OCI-LY7 (cell line): Measurements from ENCODE around the gene FZD10. TPM values are rescaled to one million over a fixed set of nuclear protein-coding genes. Genes with fewer than 3 reads are reported as not detected.

Source experiments
- BruUV-seq: library from RNA; stranded (reverse); fragments of 400-500 nt; replicated peaks from 2 replicates; lab custom pipeline; 2021; lab: Mats Ljungman, UMichigan
- CTCF ChIA-PET: fragments of 300-600 bp; sonication (Branson Sonifier 250); formaldehyde crosslinking; loops from one replicate; lab custom pipeline; 2022; ENCODE audit warnings: antibody characterized with exemption; ENCODE audit not compliant: unreplicated experiment; lab: Charles Lee
- POLR2A ChIA-PET: fragments of 300-600 bp; sonication (Branson Sonifier 250); formaldehyde crosslinking; loops from one replicate; lab custom pipeline; 2022; ENCODE audit warnings: antibody characterized with exemption; lab: Charles Lee
- DNase-seq: peaks from one replicate; pipeline ENCODE4 v3.0.0-alpha.2; 2015; ENCODE audit warnings: low spot score
- H2AFZ ChIP-seq: fragments of 200-600 bp; sonication (generic), shearing (Covaris generic); 2 replicates; pipeline ENCODE4 v1.6.1; 2014; ENCODE audit warnings: mild to moderate bottlenecking, antibody characterized with exemption, low read length, moderate library complexity
- H3K27ac ChIP-seq: fragments of 200-600 bp; sonication (generic); 2 replicates; pipeline ENCODE4 v1.5.1; 2014; ENCODE audit warnings: mixed run types, low read depth, mild to moderate bottlenecking, moderate library complexity, low read length, inconsistent platforms; ENCODE audit not compliant: poor library complexity, severe bottlenecking
- H3K36me3 ChIP-seq: fragments of 200-600 bp; sonication (generic); 2 replicates; pipeline ENCODE4 v1.6.1; 2014; ENCODE audit warnings: mild to moderate bottlenecking, antibody characterized with exemption, low read length, moderate library complexity, mixed read lengths; ENCODE audit not compliant: insufficient read depth
- H3K4me1 ChIP-seq: fragments of 200-600 bp; sonication (generic); 2 replicates; pipeline ENCODE4 v1.5.1; 2014; ENCODE audit warnings: mild to moderate bottlenecking, low read length; ENCODE audit not compliant: insufficient read depth, poor library complexity, severe bottlenecking
- H3K4me2 ChIP-seq: fragments of 200-600 bp; sonication (generic); 2 replicates; pipeline ENCODE4 v1.6.1; 2014; ENCODE audit warnings: mild to moderate bottlenecking, low read length
- H3K4me3 ChIP-seq: fragments of 200-600 bp; sonication (generic); 2 replicates; pipeline ENCODE4 v1.5.1; 2014; ENCODE audit warnings: mild to moderate bottlenecking, low read depth, low read length; ENCODE audit not compliant: poor library complexity, severe bottlenecking
- H3K79me2 ChIP-seq: fragments of 200-600 bp; sonication (generic); 2 replicates; pipeline ENCODE4 v1.6.1; 2016; ENCODE audit warnings: low read depth, mild to moderate bottlenecking, low read length, moderate library complexity, mixed read lengths; ENCODE audit not compliant: insufficient read depth
- H3K9me2 ChIP-seq: fragments of 200-600 bp; sonication (generic); 2 replicates; pipeline ENCODE4 v1.6.1; 2016; ENCODE audit warnings: mild to moderate bottlenecking, low read length, mixed read lengths; ENCODE audit not compliant: insufficient read depth
- H3K9me3 ChIP-seq: fragments of 200-600 bp; sonication (generic); 2 replicates; pipeline ENCODE4 v1.6.1; 2014; ENCODE audit warnings: mild to moderate bottlenecking, mixed run types, low read length, mixed read lengths
- H4K20me1 ChIP-seq: fragments of 200-600 bp; sonication (generic); 2 replicates; pipeline ENCODE4 v1.6.1; 2014; ENCODE audit warnings: mild to moderate bottlenecking, antibody characterized with exemption, low read length, moderate library complexity, mixed read lengths; ENCODE audit not compliant: insufficient read depth
- EZH2phosphoT487 ChIP-seq: fragments of 200-600 bp; sonication (generic); IDR thresholded peaks from 2 replicates; pipeline ENCODE4 v1.6.1; 2018; ENCODE audit warnings: low read depth, borderline replicate concordance, mild to moderate bottlenecking, mixed run types, antibody characterized with exemption, low read length, moderate library complexity, mixed read lengths
- intact Hi-C: fragments of 100-400 bp; cut with micrococcal nuclease; formaldehyde crosslinking; loops from one replicate; pipeline ENCODE4 v1.10.0; 2022; ENCODE audit not compliant: unreplicated experiment
- total RNA-seq, 2 experiments: library from RNA; depleted of rRNA in 1 of 2; stranded (reverse); fragments of >200 nt in 1 of 2; shearing (Covaris generic) in 1 of 2; gene quantifications; 2 replicates each; pipeline ENCODE4 v1.2.3, GENCODE V29; 2014 to 2022
- TF ChIP-seq, protein P1 (sequence below): fragments of 200-600 bp; sonication (generic); conservative IDR thresholded peaks from 2 replicates; pipeline ENCODE4 v1.5.1; 2014; ENCODE audit warnings: mild to moderate bottlenecking, antibody characterized with exemption, low read length, moderate library complexity, mixed read lengths

The FZD10 gene
- total RNA-seq, 2 experiments from 2014 or later, result not detected

- H3K9me2 ChIP-seq, result no peaks in the 10 kb centered on the region
- no peaks in the 10 kb centered on the region for H3K4me1 ChIP-seq
- CTCF ChIA-PET, result interaction anchor here (0.5 kb wide), 1 partner anchor 49 kb away, joined by 4 read pairs; no protein-coding TSS in a partner anchor
- TF ChIP-seq, protein P1, sequence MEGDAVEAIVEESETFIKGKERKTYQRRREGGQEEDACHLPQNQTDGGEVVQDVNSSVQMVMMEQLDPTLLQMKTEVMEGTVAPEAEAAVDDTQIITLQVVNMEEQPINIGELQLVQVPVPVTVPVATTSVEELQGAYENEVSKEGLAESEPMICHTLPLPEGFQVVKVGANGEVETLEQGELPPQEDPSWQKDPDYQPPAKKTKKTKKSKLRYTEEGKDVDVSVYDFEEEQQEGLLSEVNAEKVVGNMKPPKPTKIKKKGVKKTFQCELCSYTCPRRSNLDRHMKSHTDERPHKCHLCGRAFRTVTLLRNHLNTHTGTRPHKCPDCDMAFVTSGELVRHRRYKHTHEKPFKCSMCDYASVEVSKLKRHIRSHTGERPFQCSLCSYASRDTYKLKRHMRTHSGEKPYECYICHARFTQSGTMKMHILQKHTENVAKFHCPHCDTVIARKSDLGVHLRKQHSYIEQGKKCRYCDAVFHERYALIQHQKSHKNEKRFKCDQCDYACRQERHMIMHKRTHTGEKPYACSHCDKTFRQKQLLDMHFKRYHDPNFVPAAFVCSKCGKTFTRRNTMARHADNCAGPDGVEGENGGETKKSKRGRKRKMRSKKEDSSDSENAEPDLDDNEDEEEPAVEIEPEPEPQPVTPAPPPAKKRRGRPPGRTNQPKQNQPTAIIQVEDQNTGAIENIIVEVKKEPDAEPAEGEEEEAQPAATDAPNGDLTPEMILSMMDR, result no peak
- TF ChIP-seq EZH2phosphoT487, result no peak
- BruUV-seq, result no TSS peak
- no peaks in the 10 kb centered on the region for H4K20me1 ChIP-seq
- H3K4me3 ChIP-seq, result no peak overlapping the region
- H3K79me2 ChIP-seq, result no peaks in the 10 kb centered on the region
- no peak overlapping the region for H2AFZ ChIP-seq
- H3K4me2 ChIP-seq, result no peak overlapping the region
- no peak for DNase-seq
- H3K9me3 ChIP-seq, result no peaks in the 10 kb centered on the region
- intact Hi-C loops, result no loop called here
- no peaks in the 10 kb centered on the region for H3K36me3 ChIP-seq
- H3K27ac ChIP-seq, result no peak overlapping the region
- POLR2A ChIA-PET, result interaction anchor here (0.6 kb wide), 1 partner anchor 519 kb away, joined by 4 read pairs; no protein-coding TSS in a partner anchor
These were observed 712 bp upstream of the FZD10 start for GRCh38 chr12:130161261-130162243.

- no peak for DNase-seq
- intact Hi-C loops, result no loop called here
These were observed 639 bp downstream of the FZD10 start for GRCh38 chr12:130162745-130163460.

More at GRCh38 chr12:130162745-130163460, 639 bp downstream of the FZD10 start:
- Histone ChIP-seq H2AFZ (no peak overlapping the region), H3K4me1 (no peaks in the 10 kb centered on the region), H4K20me1 (no peaks in the 10 kb centered on the region), H3K4me2 (no peak overlapping the region), H3K4me3 (no peak overlapping the region), H3K9me3 (no peaks in the 10 kb centered on the region), H3K36me3 (no peaks in the 10 kb centered on the region), H3K79me2 (no peaks in the 10 kb centered on the region), H3K27ac (no peak overlapping the region), H3K9me2 (no peaks in the 10 kb centered on the region)
- BruUV-seq, result no TSS peak
- TF ChIP-seq, protein P1, result no peak
- TF ChIP-seq EZH2phosphoT487, result no peak
- POLR2A ChIA-PET, result no interaction called here
- CTCF ChIA-PET, result no interaction called here
